ENCODE measurements around the gene P2RX6.

Gene P2RX6

DNA sequence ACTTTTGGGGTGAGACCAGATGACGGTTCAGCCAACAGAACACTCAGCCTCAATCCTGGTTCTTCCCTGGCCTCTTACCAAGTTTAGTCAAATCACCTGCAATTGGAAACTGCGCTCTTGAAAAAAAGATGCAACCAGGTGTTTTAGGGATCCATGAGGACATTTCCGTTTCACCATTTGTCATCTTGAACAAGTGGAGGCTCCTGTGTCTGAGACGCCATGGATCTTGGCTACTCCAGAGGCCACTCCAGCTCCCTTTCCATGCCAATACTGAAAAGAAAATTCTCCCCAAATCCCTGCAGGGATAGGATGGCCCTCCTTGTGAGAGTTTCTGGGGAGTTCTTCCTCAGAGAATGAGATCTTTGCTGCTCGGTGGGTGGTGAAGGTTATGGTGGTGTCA is 58.5 kb downstream of the P2RX6 start:
- DNase-seq (ENCODE audit: insufficient read length, low spot score): no peak
- FAIRE-seq: no peak
- no peak for TF ChIP-seq SPI1 (IDR thresholded peaks at IDR 0.05; ENCODE audit: low read depth, low read length)
- no peak for TF ChIP-seq POLR2AphosphoS5 (IDR thresholded peaks at IDR 0.05; ENCODE audit: low read depth, low read length)
- TF ChIP-seq TAF1 (IDR thresholded peaks at IDR 0.05; ENCODE audit: low read depth, low read length): no peak
- no peak for TF ChIP-seq POLR2A (IDR thresholded peaks at IDR 0.05; ENCODE audit: low read depth, low read length)
- TF ChIP-seq POU2F2 (IDR thresholded peaks at IDR 0.05; ENCODE audit: low read depth, low read length): no peak
- no peak for TF ChIP-seq PAX5 (IDR thresholded peaks at IDR 0.05; ENCODE audit: insufficient read depth, low read length, severe bottlenecking)

- TF ChIP-seq SPI1 (IDR thresholded peaks at IDR 0.05; ENCODE audit: low read depth, low read length) (no peak), POLR2AphosphoS5 (IDR thresholded peaks at IDR 0.05; ENCODE audit: low read depth, low read length) (no peak), PAX5 (IDR thresholded peaks at IDR 0.05; ENCODE audit: insufficient read depth, low read length, severe bottlenecking) (no peak), POLR2A (IDR thresholded peaks at IDR 0.05; ENCODE audit: low read depth, low read length) (no peak), POU2F2 (IDR thresholded peaks at IDR 0.05; ENCODE audit: low read depth, low read length) (no peak), TAF1 (IDR thresholded peaks at IDR 0.05; ENCODE audit: low read depth, low read length) (no peak)
- DNase-seq (ENCODE audit: insufficient read length, low spot score) (no peak), FAIRE-seq (no peak)
Observed at GRCh38 chr22:21074102-21074715, 59.2 kb downstream of the P2RX6 start.

DNA sequence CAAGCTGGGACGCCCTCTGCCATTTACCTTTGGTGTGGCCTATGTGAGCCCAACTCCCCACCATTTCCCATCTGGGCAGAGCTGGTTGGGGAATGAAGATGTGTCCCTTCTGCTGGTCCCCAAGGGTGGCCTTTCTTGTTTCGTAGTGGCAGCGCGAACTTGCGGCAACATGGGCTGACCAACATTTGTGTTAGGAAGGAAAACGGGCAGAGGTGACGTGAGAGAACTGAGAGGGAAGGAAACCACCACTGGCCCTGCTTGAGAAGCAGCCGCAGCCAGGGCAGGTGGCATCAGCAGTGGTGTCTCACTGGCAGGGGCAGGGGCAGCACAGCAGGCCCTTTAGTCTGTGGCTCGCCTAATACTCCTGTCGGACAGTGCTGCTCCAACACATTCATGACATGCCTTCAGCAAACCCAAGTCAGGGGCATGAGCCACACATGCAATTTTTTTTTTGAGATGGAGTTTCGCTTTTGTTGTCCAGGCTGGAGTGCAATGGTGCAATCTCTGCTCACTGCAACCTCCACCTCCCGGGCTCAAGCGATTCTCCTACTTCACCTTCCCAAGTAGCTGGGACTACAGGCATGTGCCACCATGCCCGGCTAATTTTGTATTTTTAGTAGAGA is 60.7 kb downstream of the P2RX6 start:
- no peak for FAIRE-seq
- no peak for DNase-seq (ENCODE audit: insufficient read length, low spot score)
- TF ChIP-seq POU2F2 (IDR thresholded peaks at IDR 0.05; ENCODE audit: low read depth, low read length) (no peak), TAF1 (IDR thresholded peaks at IDR 0.05; ENCODE audit: low read depth, low read length) (no peak), SPI1 (IDR thresholded peaks at IDR 0.05; ENCODE audit: low read depth, low read length) (no peak), POLR2AphosphoS5 (IDR thresholded peaks at IDR 0.05; ENCODE audit: low read depth, low read length) (no peak), PAX5 (IDR thresholded peaks at IDR 0.05; ENCODE audit: insufficient read depth, low read length, severe bottlenecking) (no peak), POLR2A (IDR thresholded peaks at IDR 0.05; ENCODE audit: low read depth, low read length) (no peak)

DNA sequence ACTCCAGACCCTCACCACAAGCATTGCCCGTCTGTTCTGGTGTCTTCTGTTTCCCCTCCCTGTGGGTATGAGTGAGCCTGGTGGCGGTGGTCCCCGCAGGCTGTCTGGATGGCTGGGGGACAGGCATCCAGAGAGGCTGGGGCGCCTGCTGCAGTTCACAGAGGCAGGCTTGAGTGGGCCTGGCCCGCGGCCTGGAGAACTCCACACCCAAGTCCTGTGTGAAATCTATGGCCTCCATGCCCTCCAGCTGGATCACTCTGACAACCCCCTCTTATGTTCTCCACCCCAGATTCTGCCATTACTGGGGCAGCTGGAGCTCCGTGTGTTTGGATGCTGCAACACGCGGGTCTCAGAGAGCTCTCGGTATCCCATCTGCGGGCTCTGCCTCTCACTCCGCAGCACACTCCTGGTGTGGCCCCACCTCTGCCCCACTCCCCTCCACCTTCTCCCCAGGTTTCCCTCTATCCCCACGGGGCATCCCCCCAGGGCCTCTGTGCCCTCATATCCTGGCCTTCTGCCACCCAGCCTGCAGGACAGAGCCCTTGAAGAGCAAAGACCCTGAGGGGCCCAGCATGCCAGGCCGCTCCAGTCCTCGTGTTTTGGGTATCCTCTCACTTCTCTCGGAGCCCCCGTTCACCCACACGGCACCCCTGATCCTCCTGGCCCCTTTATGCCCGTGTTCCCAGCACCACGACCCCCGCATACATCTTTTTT is 62.1 kb downstream of the P2RX6 start:
- FAIRE-seq (no peak), DNase-seq (ENCODE audit: insufficient read length, low spot score) (no peak)
- TF ChIP-seq POLR2AphosphoS5 (IDR thresholded peaks at IDR 0.05; ENCODE audit: low read depth, low read length) (no peak), POLR2A (IDR thresholded peaks at IDR 0.05; ENCODE audit: low read depth, low read length) (no peak), SPI1 (IDR thresholded peaks at IDR 0.05; ENCODE audit: low read depth, low read length) (no peak), POU2F2 (IDR thresholded peaks at IDR 0.05; ENCODE audit: low read depth, low read length) (no peak), TAF1 (IDR thresholded peaks at IDR 0.05; ENCODE audit: low read depth, low read length) (no peak), PAX5 (IDR thresholded peaks at IDR 0.05; ENCODE audit: insufficient read depth, low read length, severe bottlenecking) (no peak)
